ENCODE data around the gene EFCAB8.
"Not testable (repeated sequence)": the region's sequence is repeated elsewhere in the genome, so short reads cannot be mapped to it uniquely, and the experiment has no call there.

Gene EFCAB8

GRCh38 chr20:32841632-32842031 lies 17.1 kb upstream of the EFCAB8 start:
- no peak for DNase-seq

- no peak for DNase-seq
These were observed 15.8 kb upstream of the EFCAB8 start for GRCh38 chr20:32842688-32843524.

GRCh38 chr20:32845786-32846185 lies 12.9 kb upstream of the EFCAB8 start:
- DNase-seq: no peak

GRCh38 chr20:32846852-32847251 lies 11.9 kb upstream of the EFCAB8 start:
- no peak for DNase-seq

GRCh38 chr20:32847964-32848363 lies 10.8 kb upstream of the EFCAB8 start:
- DNase-seq: no peak

- no peak for DNase-seq
These were observed 9.9 kb upstream of the EFCAB8 start for GRCh38 chr20:32848846-32849245.

- no peak for DNase-seq
These were observed 9.1 kb upstream of the EFCAB8 start for GRCh38 chr20:32849577-32849976.

GRCh38 chr20:32855387-32855786 lies 3.3 kb upstream of the EFCAB8 start:
- DNase-seq: no peak

GRCh38 chr20:32858189-32858588 lies 534 bp upstream of the EFCAB8 start:
- DNase-seq: no peak

- no peak for DNase-seq
These were observed 2.7 kb downstream of the EFCAB8 start for GRCh38 chr20:32861446-32861845.

GRCh38 chr20:32869562-32869961 lies 10.8 kb downstream of the EFCAB8 start:
- DNase-seq: no peak

GRCh38 chr20:32870526-32870925 lies 11.8 kb downstream of the EFCAB8 start:
- DNase-seq: not testable (repeated sequence)

GRCh38 chr20:32870985-32871384 lies 12.3 kb downstream of the EFCAB8 start:
- no peak for DNase-seq

GRCh38 chr20:32871627-32872160 lies 13.0 kb downstream of the EFCAB8 start:
- no peak for DNase-seq

- DNase-seq: no peak
These were observed 13.5 kb downstream of the EFCAB8 start for GRCh38 chr20:32872266-32872665.

GRCh38 chr20:32875673-32876072 lies 16.9 kb downstream of the EFCAB8 start:
- DNase-seq: no peak

- DNase-seq: no peak
These were observed 18.8 kb downstream of the EFCAB8 start for GRCh38 chr20:32877507-32877906.

GRCh38 chr20:32878820-32879219 lies 20.1 kb downstream of the EFCAB8 start:
- no peak for DNase-seq

- no peak for DNase-seq
These were observed 20.8 kb downstream of the EFCAB8 start for GRCh38 chr20:32879538-32879937.

- DNase-seq: no peak
These were observed 21.9 kb downstream of the EFCAB8 start for GRCh38 chr20:32880635-32881034.

GRCh38 chr20:32883081-32883480 lies 24.4 kb downstream of the EFCAB8 start:
- DNase-seq: no peak

GRCh38 chr20:32885185-32885584 lies 26.5 kb downstream of the EFCAB8 start:
- no peak for DNase-seq

GRCh38 chr20:32885952-32886351 lies 27.2 kb downstream of the EFCAB8 start:
- DNase-seq: no peak

- DNase-seq: no peak
These were observed 27.9 kb downstream of the EFCAB8 start for GRCh38 chr20:32886652-32887051.

GRCh38 chr20:32887492-32887891 lies 28.8 kb downstream of the EFCAB8 start:
- DNase-seq: no peak
